Measurements from ENCODE around the gene OR52D1. TPM values are rescaled to one million over a fixed set of nuclear protein-coding genes. Genes with fewer than 3 reads are reported as not detected.

OR52D1 gene
- polyA plus RNA-seq, 1 donor (not counting 4 experiments of a cell fraction or from before 2014, with no cell fraction given), result not detected

DNA sequence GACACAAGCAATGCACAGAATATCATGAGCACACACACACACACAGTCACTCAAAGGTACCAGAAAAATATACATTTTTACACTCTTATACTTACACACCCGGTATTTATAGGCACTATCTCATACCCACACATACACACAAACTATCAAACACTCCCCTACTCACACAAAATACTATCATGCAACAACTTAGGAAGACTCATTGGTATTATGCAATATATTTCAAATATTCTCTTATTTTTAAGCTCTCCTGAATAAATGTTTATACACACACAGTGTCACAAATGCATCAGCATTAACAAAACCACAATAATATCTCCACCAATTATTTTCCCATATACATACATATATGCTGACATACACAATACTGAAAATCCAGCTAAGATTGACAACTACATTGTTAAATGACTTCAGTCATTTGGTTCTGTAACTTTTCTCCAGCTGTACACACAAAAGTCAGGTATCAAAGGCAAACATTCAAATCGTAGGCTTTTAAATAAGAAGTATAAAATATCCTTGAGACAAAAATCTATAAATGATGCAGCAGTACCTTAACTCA is 44.6 kb upstream of the OR52D1 start:
- TF ChIP-seq EZH2 (IDR thresholded peaks at IDR 0.05; ENCODE audit: low read length), result no peak
- TF ChIP-seq, protein P1, sequence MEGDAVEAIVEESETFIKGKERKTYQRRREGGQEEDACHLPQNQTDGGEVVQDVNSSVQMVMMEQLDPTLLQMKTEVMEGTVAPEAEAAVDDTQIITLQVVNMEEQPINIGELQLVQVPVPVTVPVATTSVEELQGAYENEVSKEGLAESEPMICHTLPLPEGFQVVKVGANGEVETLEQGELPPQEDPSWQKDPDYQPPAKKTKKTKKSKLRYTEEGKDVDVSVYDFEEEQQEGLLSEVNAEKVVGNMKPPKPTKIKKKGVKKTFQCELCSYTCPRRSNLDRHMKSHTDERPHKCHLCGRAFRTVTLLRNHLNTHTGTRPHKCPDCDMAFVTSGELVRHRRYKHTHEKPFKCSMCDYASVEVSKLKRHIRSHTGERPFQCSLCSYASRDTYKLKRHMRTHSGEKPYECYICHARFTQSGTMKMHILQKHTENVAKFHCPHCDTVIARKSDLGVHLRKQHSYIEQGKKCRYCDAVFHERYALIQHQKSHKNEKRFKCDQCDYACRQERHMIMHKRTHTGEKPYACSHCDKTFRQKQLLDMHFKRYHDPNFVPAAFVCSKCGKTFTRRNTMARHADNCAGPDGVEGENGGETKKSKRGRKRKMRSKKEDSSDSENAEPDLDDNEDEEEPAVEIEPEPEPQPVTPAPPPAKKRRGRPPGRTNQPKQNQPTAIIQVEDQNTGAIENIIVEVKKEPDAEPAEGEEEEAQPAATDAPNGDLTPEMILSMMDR (optimal IDR thresholded peaks at IDR 0.05 in 1 of 3, IDR thresholded peaks at IDR 0.05 in 1 of 3, conservative IDR thresholded peaks at IDR 0.05 in 1 of 3; ENCODE audit: extremely low read depth in 1 of 3, insufficient read depth in 2 of 3, low read length in 3 of 3), result no peak
- no peak overlapping the region for H3K4me3 ChIP-seq (ENCODE audit: control insufficient read depth in 2 of 3, extremely low read depth in 1 of 3, insufficient read depth in 2 of 3, low read depth in 1 of 3, low read length in 3 of 3)
- H3K9me3 ChIP-seq (ENCODE audit: control insufficient read depth, low read depth, low read length), result no peaks in the 10 kb centered on the region
- H3K36me3 ChIP-seq (ENCODE audit: control insufficient read depth in 2 of 2, extremely low read depth in 1 of 2, insufficient read depth in 2 of 2, low read length in 2 of 2), result no peaks in the 10 kb centered on the region
- FAIRE-seq, result no peak
- no peaks in the 10 kb centered on the region for H4K20me1 ChIP-seq (ENCODE audit: control insufficient read depth, extremely low read depth, insufficient read depth, low read length)
- H3K9ac ChIP-seq (ENCODE audit: control insufficient read depth, extremely low read depth, insufficient read depth, low read length), result no peak overlapping the region
- dilution Hi-C loops (cut with MboI; ENCODE audit: extremely low pct_ligation_motif_present, low sequenced_read_pairs), result no loop called here
- no peaks in the 10 kb centered on the region for H3K9me1 ChIP-seq (ENCODE audit: control insufficient read depth, extremely low read depth, insufficient read depth, low read length)
- H3K27ac ChIP-seq (ENCODE audit: control insufficient read depth, insufficient read depth, low read length), result no peak overlapping the region
- no peaks in the 10 kb centered on the region for H3K79me2 ChIP-seq (ENCODE audit: control insufficient read depth, insufficient read depth, low read length)
- no peak overlapping the region for H2AFZ ChIP-seq (ENCODE audit: control insufficient read depth, low read length)
- DNase-seq (ENCODE audit: low read depth, low spot score), result no peak
- H3K4me1 ChIP-seq (ENCODE audit: control insufficient read depth, extremely low read depth, insufficient read depth, low read length), result no peaks in the 10 kb centered on the region
- no peaks in the 10 kb centered on the region for H3K27me3 ChIP-seq (ENCODE audit: control insufficient read depth, extremely low read depth, insufficient read depth, low read length)
- no peak overlapping the region for H3K4me2 ChIP-seq (ENCODE audit: control insufficient read depth, extremely low read depth, insufficient read depth, low read depth, low read length)

- H3K27me3 ChIP-seq (ENCODE audit: control insufficient read depth, extremely low read depth, insufficient read depth, low read length), result no peaks in the 10 kb centered on the region
- no peaks in the 10 kb centered on the region for H3K4me1 ChIP-seq (ENCODE audit: control insufficient read depth, extremely low read depth, insufficient read depth, low read length)
- H3K4me3 ChIP-seq (ENCODE audit: control insufficient read depth in 2 of 3, extremely low read depth in 1 of 3, insufficient read depth in 2 of 3, low read depth in 1 of 3, low read length in 3 of 3), result no peak within 1 kb of the TSS
- H3K9me1 ChIP-seq (ENCODE audit: control insufficient read depth, extremely low read depth, insufficient read depth, low read length), result no peaks in the 10 kb centered on the region
- no peaks in the 10 kb centered on the region for H3K36me3 ChIP-seq (ENCODE audit: control insufficient read depth in 2 of 2, extremely low read depth in 1 of 2, insufficient read depth in 2 of 2, low read length in 2 of 2)
- H2AFZ ChIP-seq (ENCODE audit: control insufficient read depth, low read length), result no peak within 1 kb of the TSS
- H3K9ac ChIP-seq (ENCODE audit: control insufficient read depth, extremely low read depth, insufficient read depth, low read length), result no peak within 1 kb of the TSS
- DNase-seq (ENCODE audit: low read depth, low spot score), result no peak
- no peak within 1 kb of the TSS for H3K4me2 ChIP-seq (ENCODE audit: control insufficient read depth, extremely low read depth, insufficient read depth, low read depth, low read length)
- dilution Hi-C loops (cut with MboI; ENCODE audit: extremely low pct_ligation_motif_present, low sequenced_read_pairs), result no loop called here
- no peaks in the 10 kb centered on the region for H3K9me3 ChIP-seq (ENCODE audit: control insufficient read depth, low read depth, low read length)
- H3K79me2 ChIP-seq (ENCODE audit: control insufficient read depth, insufficient read depth, low read length), result no peaks in the 10 kb centered on the region
- FAIRE-seq, result no peak
- TF ChIP-seq, protein P1 (optimal IDR thresholded peaks at IDR 0.05 in 1 of 3, IDR thresholded peaks at IDR 0.05 in 1 of 3, conservative IDR thresholded peaks at IDR 0.05 in 1 of 3; ENCODE audit: extremely low read depth in 1 of 3, insufficient read depth in 2 of 3, low read length in 3 of 3), result no peak
- no peak for TF ChIP-seq EZH2 (IDR thresholded peaks at IDR 0.05; ENCODE audit: low read length)
- H4K20me1 ChIP-seq (ENCODE audit: control insufficient read depth, extremely low read depth, insufficient read depth, low read length), result no peaks in the 10 kb centered on the region
- no peak within 1 kb of the TSS for H3K27ac ChIP-seq (ENCODE audit: control insufficient read depth, insufficient read depth, low read length)
Observed at GRCh38 chr11:5449023-5449422, 39.5 kb upstream of the OR52D1 start, which contains the start of gene OR51I2. Gene OR51I2 (plus strand): TSS chr11:5449323. CDS start chr11:5453489, 4,166 bp downstream.
